DLD1 (cell line): Measurements from ENCODE around the gene USP49.

Source experiments
- in situ Hi-C: cut with HindIII; loops from 2 replicates; pipeline ENCODE4 v1.10.0; 2017; ENCODE audit warnings: low sequenced_read_pairs

USP49 gene

GRCh38 chr6:41931792-41932191 lies 36.6 kb upstream of the USP49 start:
- in situ Hi-C loops: no loop called here

DNA sequence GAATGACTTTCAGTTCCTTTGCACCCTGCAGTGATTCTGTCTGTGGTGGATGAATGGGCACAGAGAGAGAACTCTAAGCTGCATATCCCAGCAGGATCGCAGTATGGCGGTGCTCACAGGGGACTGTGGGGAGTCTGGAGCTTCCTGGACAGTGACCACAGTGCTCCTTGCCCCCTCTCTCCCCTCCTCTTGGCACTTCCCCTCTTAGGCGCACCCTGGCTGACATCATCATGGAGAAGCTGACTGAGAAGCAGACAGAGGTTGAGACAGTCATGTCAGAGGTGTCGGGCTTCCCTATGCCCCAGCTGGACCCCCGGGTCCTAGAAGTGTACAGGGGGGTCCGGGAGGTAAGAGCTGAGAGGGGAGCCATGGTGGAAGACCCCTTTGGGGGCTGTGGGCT lies 34.7 kb upstream of the USP49 start:
- in situ Hi-C loops: no loop called here

- in situ Hi-C loops: no loop called here
These were observed 32.1 kb upstream of the USP49 start for GRCh38 chr6:41927253-41927652.

- in situ Hi-C loops: no loop called here
These were observed 27.0 kb upstream of the USP49 start for GRCh38 chr6:41922154-41922553.

- in situ Hi-C loops: no loop called here
These were observed 26.5 kb upstream of the USP49 start for GRCh38 chr6:41921712-41921998.

DNA sequence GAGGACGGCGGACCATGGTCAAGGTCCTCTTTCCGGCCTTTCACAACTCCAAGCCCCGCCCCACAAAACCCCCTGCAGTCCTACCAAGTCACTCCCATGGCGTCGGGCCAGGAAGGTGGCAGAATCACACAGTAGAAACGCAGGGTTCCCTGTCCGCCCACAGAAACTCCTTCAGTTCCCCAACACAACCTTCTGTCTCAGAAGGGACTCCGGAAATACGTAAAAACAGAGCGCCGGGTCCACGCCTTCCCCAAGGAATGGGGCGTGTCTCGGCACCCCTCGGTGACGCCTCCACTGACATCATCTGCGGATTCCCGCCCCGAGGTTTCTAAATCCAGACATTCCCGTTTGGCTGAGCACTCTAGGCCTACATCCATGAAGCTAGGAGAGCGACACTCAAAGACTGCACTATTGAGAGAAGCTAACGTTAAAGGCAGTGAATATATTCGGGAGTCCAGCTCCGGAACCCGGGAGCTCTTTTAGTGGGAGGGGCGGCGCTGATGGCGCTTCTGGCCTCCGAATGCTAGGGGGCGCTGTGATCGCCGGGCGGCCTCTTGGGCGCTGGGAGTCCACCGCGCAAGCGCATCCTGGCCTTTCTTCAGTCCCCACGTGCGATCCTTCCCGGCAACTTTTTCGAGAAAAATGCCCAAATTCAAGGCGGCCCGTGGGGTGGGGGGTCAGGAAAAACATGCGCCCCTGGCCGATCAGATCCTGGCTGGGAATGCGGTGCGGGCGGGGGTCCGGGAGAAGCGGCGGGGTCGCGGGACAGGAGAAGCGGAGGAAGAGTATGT lies 25.9 kb upstream of the USP49 start, which contains the start of the genes BYSL and MED20:
TSS of gene BYSL (plus strand) at position 579 of the 791 bp plus-strand sequence. CDS start at position 643, 64 bp downstream.
TSS of gene MED20 (minus strand) at position 219 of the 791 bp plus-strand sequence. CDS start at position 98, 121 bp downstream.
- in situ Hi-C loops: no loop called here

DNA sequence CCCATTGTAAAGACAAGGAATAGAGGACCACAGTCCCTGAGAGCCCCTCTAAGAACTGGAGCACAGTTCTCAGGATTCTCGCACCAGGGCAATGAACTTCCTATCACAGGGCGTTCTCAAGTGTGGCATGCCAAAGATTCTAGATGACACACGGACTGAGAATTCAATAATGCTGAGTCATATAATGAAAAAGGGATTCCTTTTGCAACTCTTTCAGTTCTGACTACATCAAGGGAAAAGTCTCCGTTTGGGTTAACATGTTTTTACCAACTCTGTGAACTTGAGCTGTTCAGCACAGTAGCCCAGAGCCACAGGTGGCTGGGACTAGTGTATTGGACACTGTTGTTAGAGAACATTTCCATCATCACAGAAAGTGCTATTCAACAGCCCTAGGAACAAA lies 22.4 kb upstream of the USP49 start:
- in situ Hi-C loops: no loop called here

- in situ Hi-C loops: no loop called here
These were observed 19.8 kb upstream of the USP49 start for GRCh38 chr6:41914869-41915530.

- in situ Hi-C loops: no loop called here
These were observed 19.2 kb upstream of the USP49 start for GRCh38 chr6:41914343-41914742.

DNA sequence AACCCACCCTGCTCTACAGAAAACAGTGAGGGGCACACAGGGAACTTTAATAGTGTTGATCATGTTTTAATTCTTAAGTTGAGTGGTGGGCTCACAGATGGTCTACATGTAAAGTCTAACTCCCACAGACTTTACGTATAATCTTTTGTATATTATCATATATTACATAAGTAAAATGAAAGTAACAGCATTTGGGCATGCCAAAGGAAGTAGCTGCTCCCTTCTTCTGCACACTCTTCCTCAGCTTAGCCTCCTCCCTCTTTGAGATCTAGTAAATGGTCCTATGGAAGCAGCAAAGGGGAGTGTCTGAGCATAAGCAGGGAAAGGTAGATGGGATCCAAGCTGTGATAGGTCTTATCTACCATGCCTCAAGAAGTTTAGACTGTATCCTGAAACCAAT lies 14.6 kb upstream of the USP49 start:
- in situ Hi-C loops: no loop called here

GRCh38 chr6:41901882-41902519 lies 6.8 kb upstream of the USP49 start:
- in situ Hi-C loops: no loop called here

DNA sequence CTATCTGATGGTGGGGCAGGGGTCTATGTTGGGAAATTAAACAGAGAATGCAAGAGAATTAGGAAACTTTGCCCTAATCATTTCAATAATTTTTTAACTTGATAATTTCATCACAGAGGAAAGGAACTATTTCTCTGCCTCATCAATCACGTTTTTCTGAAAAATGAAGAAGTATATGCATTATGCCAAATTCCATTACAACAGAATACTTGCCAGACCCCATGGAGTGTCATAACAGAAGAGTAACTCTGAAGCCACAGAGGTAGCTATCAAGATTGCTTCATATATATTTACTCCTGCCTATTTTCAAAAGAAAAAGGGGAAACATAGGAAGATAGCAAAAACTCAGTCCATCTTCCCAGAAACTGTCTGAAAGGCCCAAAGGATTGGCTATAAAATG lies 5.7 kb upstream of the USP49 start:
- in situ Hi-C loops: no loop called here

GRCh38 chr6:41896281-41896680 lies 1.1 kb upstream of the USP49 start:
- in situ Hi-C loops: no loop called here

DNA sequence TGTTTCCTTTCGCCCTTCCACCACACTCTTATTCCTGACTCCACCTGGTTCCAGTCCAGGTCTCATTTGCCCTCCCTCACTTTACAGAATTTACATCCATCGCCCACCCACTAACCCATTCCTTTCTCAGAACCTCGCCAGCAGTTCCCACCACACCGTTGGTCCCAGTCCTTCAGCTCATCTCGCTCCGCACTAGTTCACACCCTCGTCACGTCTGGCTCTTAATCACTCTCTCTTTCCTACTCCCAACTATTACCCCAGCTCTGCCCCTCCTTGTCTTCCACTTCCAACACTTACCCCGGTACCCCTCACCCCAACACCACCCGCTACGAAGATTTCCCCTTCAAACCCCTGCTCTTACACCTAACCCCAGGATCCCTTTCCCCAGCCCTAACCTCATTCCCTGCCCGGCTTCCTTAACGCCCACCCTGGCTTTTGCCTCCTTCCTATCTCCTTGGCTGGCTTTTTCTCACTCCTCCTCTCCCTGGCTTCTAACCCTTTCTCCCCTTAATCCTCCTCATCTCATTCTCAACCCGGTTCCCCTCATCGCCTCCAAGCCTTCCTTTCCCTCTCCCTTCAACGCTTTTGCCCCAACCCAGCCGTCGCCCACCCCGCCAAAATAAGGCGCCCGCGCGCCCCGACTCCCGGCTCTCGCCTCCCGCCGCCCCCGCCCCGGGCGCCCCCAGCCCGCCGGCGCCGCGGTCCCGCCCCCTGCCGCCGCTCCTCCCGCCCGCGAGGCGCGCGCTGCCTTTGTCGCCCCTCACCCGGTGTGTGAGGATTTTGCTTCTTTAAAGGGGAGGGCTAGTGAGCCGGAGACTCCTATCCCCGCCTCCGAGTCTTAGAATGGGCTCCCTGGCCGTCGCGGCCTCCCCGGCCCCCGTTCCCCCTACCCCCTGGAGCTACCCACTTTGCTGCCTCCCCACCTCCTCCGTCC lies 542 bp downstream of the USP49 start:
- in situ Hi-C loops: no loop called here

- in situ Hi-C loops: no loop called here
These were observed 2.1 kb downstream of the USP49 start for GRCh38 chr6:41892921-41893564.

- in situ Hi-C loops: no loop called here
These were observed 7.8 kb downstream of the USP49 start for GRCh38 chr6:41887331-41887751.

- in situ Hi-C loops: no loop called here
These were observed 9.2 kb downstream of the USP49 start for GRCh38 chr6:41885930-41886329.

- in situ Hi-C loops: no loop called here
These were observed 10.2 kb downstream of the USP49 start for GRCh38 chr6:41884957-41885356.

- in situ Hi-C loops: no loop called here
These were observed 13.7 kb downstream of the USP49 start for GRCh38 chr6:41881506-41881905.

DNA sequence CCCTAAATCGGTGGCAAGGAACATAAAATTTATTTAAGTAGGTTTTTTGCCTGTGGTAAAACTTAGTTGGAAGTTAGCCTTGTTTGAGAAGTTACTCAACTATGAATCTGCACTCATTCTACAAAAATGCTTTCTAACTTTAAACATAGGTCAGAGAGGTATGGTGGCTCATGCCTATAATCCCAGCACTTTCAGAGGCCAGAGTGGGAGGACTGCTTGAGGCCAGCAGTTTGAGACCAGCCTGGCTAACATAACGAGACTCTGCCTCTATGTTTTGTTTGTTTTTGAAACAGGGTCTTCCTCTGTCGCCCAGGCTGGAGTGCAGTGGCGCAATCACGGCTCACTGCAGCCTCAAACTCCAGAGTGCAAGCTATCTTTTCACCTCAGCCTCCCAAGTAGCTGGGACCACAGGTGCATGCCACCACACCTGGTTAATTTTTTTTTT lies 16.2 kb downstream of the USP49 start:
- in situ Hi-C loops: no loop called here
